HepG2 (cell line): Measurements from ENCODE around the gene PIR.

ENCODE experiments used
- IKZF5 ChIP-seq: IDR thresholded peaks from 2 replicates; pipeline ENCODE4 v1.6.1; 2018; ENCODE audit warnings: missing genetic modification reagents, mild to moderate bottlenecking, missing compliant biosample characterization
- TCF7 ChIP-seq: sonication (generic); IDR thresholded peaks from 2 replicates; pipeline ENCODE4 v1.6.1; 2016; ENCODE audit warnings: antibody characterized with exemption, low read depth

GRCh38 chrX:15435836-15436619 lies 57.1 kb downstream of the PIR start:
- TF ChIP-seq TCF7 (no peak), IKZF5 (CRISPR knock-in tag) (no peak)
